Glutamatergic neuron (in vitro differentiated cells): ENCODE measurements around the gene PTPRM. TPM values are rescaled to one million over a fixed set of nuclear protein-coding genes. Genes with fewer than 3 reads are reported as not detected.

Experiments used
- DNase-seq: peaks from one replicate; pipeline ENCODE4 v3.0.0; 2022
- H3K27ac Mint-ChIP-seq: one replicate; pipeline ENCODE4 v1.8.0; 2020; ENCODE audit warnings: mild to moderate bottlenecking, mixed read lengths, inconsistent platforms; ENCODE audit not compliant: unreplicated experiment
- H3K27me3 Mint-ChIP-seq: one replicate; pipeline ENCODE4 v1.8.0; 2020; ENCODE audit warnings: mild to moderate bottlenecking, moderate library complexity, mixed read lengths, inconsistent platforms; ENCODE audit not compliant: unreplicated experiment
- H3K36me3 Mint-ChIP-seq: one replicate; pipeline ENCODE4 v1.8.0; 2020; ENCODE audit warnings: mild to moderate bottlenecking, mixed read lengths, inconsistent platforms; ENCODE audit not compliant: unreplicated experiment
- H3K4me1 Mint-ChIP-seq: one replicate; pipeline ENCODE4 v1.8.0; 2020; ENCODE audit warnings: mild to moderate bottlenecking, low read depth, mixed read lengths, inconsistent platforms; ENCODE audit not compliant: unreplicated experiment
- H3K4me3 Mint-ChIP-seq: one replicate; pipeline ENCODE4 v1.8.0; 2020; ENCODE audit warnings: mild to moderate bottlenecking, mixed read lengths, inconsistent platforms; ENCODE audit not compliant: unreplicated experiment
- H3K9me3 Mint-ChIP-seq: one replicate; pipeline ENCODE4 v1.8.0; 2020; ENCODE audit warnings: mild to moderate bottlenecking, moderate library complexity, mixed read lengths, inconsistent platforms; ENCODE audit not compliant: unreplicated experiment
- total RNA-seq: library from RNA; stranded (reverse); fragmentation: NEBNext Ultra II Directional; extraction: Animal tissue kit (Norgen Biotek cat#: 25700); gene quantifications from one replicate; pipeline ENCODE4 v1.2.1, GENCODE V29; 2021; ENCODE audit not compliant: unreplicated experiment
- TF ChIP-seq, protein P1 (sequence below): fragments of 200-600 bp; sonication (generic); IDR thresholded peaks from one replicate; pipeline ENCODE4 v1.5.0; 2021; ENCODE audit not compliant: partially characterized antibody, unreplicated experiment

Gene PTPRM
- total RNA-seq, 1 donor from 2014 or later: 23.9 TPM

- H3K4me1 Mint-ChIP-seq: no peaks in the 10 kb centered on the region
- H3K36me3 Mint-ChIP-seq: peaks cover 4% of the 10 kb centered on the region
- peaks cover 3% of the 10 kb centered on the region for H3K9me3 Mint-ChIP-seq
- DNase-seq: no peak
- no peaks in the 10 kb centered on the region for H3K27me3 Mint-ChIP-seq
- H3K4me3 Mint-ChIP-seq: no peak overlapping the region
- no peak overlapping the region for H3K27ac Mint-ChIP-seq
- TF ChIP-seq, protein P1, sequence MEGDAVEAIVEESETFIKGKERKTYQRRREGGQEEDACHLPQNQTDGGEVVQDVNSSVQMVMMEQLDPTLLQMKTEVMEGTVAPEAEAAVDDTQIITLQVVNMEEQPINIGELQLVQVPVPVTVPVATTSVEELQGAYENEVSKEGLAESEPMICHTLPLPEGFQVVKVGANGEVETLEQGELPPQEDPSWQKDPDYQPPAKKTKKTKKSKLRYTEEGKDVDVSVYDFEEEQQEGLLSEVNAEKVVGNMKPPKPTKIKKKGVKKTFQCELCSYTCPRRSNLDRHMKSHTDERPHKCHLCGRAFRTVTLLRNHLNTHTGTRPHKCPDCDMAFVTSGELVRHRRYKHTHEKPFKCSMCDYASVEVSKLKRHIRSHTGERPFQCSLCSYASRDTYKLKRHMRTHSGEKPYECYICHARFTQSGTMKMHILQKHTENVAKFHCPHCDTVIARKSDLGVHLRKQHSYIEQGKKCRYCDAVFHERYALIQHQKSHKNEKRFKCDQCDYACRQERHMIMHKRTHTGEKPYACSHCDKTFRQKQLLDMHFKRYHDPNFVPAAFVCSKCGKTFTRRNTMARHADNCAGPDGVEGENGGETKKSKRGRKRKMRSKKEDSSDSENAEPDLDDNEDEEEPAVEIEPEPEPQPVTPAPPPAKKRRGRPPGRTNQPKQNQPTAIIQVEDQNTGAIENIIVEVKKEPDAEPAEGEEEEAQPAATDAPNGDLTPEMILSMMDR: no peak
Measured at GRCh38 chr18:8107426-8107825, 540.3 kb downstream of the PTPRM start.

GRCh38 chr18:8114480-8114879, 547.4 kb downstream of the PTPRM start:
- DNase-seq: no peak
- Mint-ChIP-seq H3K4me1 (no peaks in the 10 kb centered on the region), H3K27ac (no peak overlapping the region), H3K4me3 (no peak overlapping the region), H3K27me3 (no peaks in the 10 kb centered on the region), H3K36me3 (no peaks in the 10 kb centered on the region), H3K9me3 (no peaks in the 10 kb centered on the region)
- TF ChIP-seq, protein P1: no peak

- no peaks in the 10 kb centered on the region for H3K9me3 Mint-ChIP-seq
- H3K4me3 Mint-ChIP-seq: no peak overlapping the region
- H3K27me3 Mint-ChIP-seq: no peaks in the 10 kb centered on the region
Measured at GRCh38 chr18:8116341-8117005, 549.4 kb downstream of the PTPRM start.

GRCh38 chr18:8117006-8117371, 549.9 kb downstream of the PTPRM start:
- no peaks in the 10 kb centered on the region for H3K27me3 Mint-ChIP-seq
- H3K4me1 Mint-ChIP-seq: no peaks in the 10 kb centered on the region
- no peaks in the 10 kb centered on the region for H3K9me3 Mint-ChIP-seq
- TF ChIP-seq, protein P1: no peak
- no peaks in the 10 kb centered on the region for H3K36me3 Mint-ChIP-seq
- H3K27ac Mint-ChIP-seq: no peak overlapping the region
- no peak overlapping the region for H3K4me3 Mint-ChIP-seq
- DNase-seq: no peak

More at GRCh38 chr18:8116341-8117005, 549.4 kb downstream of the PTPRM start:
- Mint-ChIP-seq H3K4me1 (no peaks in the 10 kb centered on the region), H3K36me3 (no peaks in the 10 kb centered on the region), H3K27ac (no peak overlapping the region)
- TF ChIP-seq, protein P1: no peak
- no peak for DNase-seq

DNA sequence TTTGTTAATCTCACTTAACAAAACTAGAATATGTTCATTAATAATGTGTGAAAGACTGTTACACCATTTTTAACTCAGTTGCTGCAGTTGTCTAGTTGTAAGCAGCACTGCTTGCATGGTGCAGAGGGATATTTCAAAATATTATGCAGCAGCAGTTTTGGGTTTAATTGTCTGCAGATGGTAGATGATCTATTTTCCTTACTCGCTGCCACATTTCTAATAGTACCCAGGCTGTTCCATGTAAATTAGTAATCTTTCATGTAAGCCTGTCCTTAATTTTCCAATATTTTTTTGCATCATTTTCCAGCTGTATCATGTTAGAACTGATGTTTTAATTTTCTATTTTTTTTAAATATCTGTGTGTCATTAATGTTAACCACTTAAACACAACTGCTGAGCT, 554.0 kb downstream of the PTPRM start:
- no peaks in the 10 kb centered on the region for H3K36me3 Mint-ChIP-seq
- no peak overlapping the region for H3K4me3 Mint-ChIP-seq
- no peaks in the 10 kb centered on the region for H3K4me1 Mint-ChIP-seq
- H3K9me3 Mint-ChIP-seq: no peaks in the 10 kb centered on the region
- TF ChIP-seq, protein P1: no peak
- H3K27me3 Mint-ChIP-seq: no peaks in the 10 kb centered on the region
- DNase-seq: no peak
- H3K27ac Mint-ChIP-seq: no peak overlapping the region
